NCI-H446 (cell line): Measurements from ENCODE around the gene GRIN2B.

Experiments used
- DNase-seq, 2 experiments: peaks; one replicate each; lab custom pipeline; 2025; lab: John Stamatoyannopoulos, UW

The GRIN2B gene

DNA sequence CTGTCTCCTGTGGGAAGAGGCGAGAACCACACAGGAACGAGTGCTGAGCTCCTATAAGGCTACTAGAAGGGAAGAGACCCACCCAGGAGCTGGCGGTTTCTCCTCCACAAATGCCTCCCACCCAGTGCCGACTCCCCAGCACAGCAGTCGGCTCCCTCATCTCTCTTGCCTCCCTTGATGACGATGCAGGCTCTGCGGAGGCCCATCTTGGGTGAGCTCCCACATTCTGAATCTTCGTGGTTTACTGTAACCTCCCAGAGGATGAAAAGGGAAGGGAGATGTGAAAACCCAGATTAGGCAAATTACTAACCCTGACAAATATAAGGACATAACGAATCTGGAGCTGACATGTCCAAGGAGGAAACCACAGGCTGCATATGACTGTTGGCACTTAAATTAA, 23.8 kb downstream of the GRIN2B start:
- DNase-seq: no peak

DNA sequence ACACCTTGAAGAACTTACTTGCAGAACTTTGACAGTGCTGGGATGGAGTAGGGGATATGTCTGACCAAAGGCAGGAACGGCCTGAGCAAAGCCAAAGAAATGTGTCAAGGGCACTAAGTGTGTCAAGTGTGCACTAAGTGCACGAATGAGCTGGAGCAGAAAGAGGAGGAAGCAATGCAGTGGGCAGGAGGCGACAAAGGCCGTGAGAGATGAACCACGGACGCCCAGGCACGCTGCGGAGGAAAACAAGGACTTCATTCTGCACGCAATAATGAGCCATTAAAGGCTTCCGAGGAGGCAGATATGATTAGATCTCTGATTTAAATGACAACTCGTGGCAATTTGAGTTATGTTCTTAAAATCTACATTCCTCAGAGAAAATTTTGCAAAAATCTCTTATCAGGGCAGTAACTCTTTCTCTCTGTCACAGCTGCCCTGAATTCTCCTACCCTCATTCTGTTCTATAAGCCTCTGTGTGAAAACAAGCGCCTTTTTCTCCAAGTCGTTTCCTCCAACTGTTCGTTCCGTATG, 25.3 kb downstream of the GRIN2B start:
- DNase-seq: no peak

DNA sequence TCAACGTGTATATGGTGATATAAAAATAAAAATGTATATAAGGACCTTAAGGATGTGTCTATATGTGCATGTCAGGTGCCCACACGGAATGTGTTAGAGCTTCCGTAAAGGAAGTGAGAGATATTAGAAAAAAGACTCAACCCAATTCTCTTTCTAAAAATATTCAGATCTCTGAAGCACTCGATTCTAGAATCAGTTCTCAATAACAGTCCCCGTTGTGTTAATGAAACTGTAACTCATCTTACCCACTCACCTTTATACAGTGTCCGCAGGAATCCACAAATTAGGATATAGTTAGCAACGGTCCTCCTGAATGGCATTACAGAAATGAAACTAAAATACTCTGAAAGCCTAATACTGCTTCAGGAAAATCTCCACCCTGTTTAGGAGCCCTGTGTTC, 29.3 kb downstream of the GRIN2B start:
- no peak for DNase-seq

DNA sequence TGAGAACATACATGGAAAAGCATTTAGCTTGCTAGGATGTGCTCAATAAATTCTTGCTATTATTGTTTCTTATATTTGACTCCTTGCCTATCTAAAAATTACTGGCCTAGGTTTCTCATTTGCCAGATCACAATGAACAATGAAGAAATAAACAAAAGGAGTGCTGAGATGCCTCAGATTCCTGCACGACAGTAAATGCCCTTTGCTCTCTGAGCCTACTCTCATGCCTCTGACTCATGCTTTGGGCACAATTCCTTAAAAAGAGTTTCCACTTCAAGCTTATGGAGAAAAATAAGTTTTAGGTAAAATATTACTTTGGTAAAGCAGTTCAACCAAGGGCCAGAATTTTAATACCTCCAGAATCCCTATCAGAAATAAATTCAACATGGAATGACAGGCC, 30.9 kb downstream of the GRIN2B start:
- no peak for DNase-seq

DNA sequence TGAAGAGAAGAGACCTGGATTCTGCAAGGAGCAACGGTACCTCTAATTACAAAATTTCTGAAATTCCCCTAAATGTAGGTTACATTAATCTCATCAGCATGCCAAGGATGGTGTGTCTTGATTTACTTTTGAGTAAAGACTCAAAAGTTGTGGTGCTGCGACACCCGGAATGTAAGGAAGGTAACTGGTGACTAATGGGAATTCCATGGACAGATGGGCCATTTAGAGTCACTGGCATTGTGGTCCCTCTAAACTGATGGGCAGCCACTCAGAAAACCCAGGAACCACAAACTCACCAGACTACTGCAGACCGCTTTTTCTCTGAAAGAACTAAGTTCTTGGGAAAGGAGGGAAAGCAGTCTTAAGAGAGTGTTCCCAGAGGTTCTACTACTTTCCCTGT, 32.8 kb downstream of the GRIN2B start:
- no peak for DNase-seq

DNA sequence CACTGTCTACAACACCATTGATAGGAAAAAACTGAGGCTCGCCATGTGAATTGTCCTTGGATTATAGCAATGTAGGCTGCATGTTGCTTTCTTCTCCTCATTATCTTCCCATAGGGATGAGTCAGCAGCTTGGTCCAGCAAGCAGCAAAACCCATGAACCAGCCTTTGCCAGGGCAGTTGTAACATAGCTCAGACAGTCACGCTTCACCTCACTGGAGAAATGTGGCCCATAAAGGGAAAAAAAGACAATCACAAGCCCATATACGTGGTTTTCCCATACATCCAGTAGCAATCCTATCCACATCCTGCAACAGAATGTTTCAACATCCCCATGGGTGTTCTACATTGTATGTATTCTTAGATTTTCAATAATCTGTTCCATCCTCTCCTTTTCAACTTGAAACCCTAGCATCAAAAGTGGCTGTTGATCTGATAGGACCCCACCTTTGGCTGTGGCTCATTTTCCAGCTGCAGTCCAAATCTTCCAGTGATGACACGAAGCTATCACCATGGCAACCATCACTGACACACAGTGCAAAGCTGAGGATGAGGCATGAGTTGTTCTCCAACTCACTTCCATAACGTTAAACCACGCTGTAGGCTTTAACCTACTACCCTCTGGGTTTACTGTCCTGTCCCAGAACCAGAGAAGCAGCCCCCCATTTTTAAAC, 34.0 kb downstream of the GRIN2B start:
- peak in 1 of 2 experiments; percentile 25 for DNase-seq

DNA sequence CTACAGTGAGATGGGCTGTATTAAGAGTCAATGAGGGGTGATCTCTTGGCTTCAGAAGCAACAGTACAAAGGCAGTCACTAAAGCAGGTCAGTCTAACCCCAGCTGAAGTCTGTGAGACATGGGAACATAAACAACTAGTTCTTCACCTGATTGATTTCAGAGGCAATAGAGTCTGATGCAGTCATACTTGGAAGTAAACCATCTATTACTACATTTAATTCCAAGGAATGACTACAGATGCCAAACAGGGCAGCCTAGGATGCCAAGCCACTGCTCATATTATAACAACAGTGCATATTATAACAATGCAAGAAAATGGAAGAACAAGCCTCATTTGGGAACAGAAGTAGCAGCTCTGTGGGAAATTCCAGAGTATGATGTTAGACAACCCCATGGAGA, 35.8 kb downstream of the GRIN2B start:
- no peak for DNase-seq

DNA sequence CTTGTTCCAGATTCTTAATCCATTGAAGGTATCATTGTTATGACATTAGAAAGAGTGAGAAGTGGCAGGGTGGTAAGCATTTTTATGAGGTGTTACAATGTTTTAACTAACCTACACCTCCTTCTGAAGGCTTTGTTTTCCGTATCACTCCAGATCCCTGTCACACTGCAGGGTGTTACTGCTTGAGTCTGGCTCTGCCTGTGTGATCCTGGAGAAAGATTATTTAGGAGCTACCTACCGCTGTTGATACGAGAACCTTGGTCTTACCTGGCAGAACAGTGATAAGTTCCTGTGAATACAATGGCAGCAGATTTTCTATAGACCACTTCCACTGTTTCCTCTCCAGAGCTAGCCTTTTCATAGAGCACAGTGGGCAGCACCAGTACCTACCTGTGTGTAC, 36.2 kb downstream of the GRIN2B start:
- DNase-seq: no peak

DNA sequence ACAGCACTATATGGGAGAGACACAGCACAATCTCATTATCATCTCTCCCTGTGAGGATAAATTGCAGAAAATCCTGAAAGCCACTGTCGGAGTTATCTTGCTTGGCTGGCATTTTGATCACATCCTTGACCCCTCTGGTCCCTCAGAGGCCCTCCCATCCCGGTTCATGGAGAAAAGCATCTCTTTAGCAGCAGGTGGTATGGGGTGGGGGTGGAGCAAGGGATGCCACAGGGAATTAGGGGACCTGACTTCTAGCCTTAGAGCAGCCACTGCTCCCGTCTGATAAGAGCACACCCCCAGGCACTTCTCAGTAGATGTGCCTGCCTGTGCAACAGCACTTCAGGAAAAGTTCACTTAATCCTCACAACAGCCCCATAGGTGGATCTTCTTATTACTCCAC, 38.6 kb downstream of the GRIN2B start:
- no peak for DNase-seq

DNA sequence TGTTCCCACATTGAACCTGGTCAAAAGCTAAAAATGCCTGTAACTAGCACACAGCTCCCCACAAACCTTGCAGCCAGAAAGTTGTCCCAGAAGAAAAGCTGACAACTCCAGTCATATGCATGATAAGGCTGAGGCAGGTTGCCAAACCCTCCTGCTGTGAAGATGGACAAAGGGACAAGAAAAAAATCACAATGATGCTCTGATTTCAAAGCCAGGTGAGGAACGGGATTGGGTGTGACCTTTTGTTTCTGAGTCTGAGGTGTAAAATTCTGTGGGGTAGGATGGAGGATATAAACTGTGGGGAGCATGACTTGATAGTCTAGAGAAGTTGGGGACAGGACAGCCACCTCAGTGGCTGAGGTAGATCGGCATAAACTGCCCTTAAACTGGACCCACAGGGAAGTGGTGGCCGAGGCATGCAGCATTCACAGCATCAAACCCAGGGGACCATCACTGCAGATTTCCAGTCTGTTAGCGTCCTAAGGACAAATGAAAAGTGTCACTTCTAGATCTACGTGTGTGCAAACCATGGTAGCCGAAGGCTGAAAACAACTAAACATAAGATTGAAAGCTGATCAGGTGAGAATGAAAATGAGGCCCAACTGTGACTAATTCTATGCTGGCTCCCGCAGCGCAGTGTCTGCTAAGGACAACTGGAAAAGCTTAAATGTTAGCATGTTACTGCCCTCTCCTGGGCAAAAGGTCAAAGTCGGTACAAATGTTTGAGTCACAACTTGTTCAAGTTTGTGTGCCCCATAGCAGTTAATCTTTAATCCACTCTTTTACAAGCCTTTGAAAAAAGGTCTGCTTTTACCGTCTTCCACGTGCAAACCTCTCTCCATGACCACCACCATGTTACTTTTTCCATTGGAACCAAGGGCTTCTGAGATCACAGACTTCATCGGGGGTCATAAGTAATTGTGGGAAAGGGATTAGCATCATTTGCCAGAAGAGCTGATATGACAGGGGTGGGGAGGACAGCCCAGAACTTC, 39.8 kb downstream of the GRIN2B start:
- DNase-seq: peak; percentile 43 to 75

DNA sequence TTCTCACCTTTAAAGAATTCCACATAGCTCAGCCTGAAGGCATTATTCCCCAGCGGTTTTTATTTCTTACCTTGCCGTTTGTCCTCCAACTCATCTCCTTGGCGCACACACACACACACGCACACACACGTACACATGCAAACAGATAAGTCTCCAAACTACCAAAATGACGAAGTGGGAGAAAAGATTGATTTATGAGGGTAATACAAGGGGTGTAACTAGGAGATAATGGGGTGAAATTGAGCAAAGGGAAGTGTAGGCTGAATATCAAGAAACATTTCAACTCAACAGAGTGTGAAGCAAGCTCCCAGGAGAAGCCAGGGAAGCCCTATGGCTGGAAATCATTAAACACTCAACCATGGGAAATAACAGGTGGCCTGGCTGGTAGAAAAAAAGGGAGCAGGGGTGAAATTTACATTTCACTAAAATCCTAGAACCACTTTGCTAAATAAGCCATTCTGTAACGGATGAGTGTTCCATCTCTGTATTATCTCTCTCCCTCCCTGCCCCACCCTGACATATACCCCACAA, 41.0 kb downstream of the GRIN2B start:
- no peak for DNase-seq

DNA sequence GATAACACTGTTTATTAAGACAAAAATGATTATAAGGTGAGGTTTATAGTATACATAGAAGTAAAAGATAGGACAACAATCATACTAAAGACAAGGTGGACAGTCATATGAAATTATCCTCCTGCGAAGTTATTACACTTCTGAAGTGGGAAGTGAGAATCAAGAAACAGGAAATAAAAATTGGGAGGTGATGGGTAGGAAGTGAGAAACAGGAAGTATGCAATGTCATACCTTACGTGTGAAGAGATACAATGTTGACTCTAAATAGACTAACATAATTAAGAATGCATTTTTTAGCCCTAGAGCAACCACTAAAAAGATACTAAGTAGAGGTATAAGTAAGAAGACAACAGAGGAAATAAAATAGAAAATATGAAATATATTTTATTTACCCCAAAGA, 43.7 kb downstream of the GRIN2B start:
- no peak for DNase-seq

DNA sequence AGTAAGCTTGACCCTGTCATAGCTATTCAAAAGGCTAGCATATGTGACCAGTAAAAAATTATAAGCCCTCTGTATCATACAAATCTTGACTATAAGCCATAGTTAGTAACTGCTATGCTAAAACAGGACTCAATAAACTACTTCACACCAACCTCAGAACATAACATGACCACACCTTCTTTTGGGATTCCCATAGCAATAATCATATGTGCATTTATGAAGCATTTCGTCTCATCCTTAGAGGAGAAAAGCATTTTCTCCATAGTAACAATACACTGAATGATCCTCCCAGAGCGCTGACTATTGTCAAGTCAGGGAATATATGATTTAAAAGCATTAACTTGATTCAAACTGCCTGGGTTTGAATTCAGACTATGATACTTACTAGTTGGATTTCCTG, 46.2 kb downstream of the GRIN2B start:
- DNase-seq: no peak
